Nephron (organoid): ENCODE results near the gene PCSK2.

Experiments
- H3K27ac Mint-ChIP-seq, 3 experiments: 2 replicates each; pipeline ENCODE4 v1.8.0; 2020; ENCODE audit warnings: mixed read lengths in 3 of 3, mild to moderate bottlenecking in 2 of 3, moderate library complexity in 1 of 3
- H3K27me3 Mint-ChIP-seq: 2 replicates; pipeline ENCODE4 v1.8.0; 2021; ENCODE audit warnings: low read depth, mild to moderate bottlenecking, moderate library complexity, mixed read lengths
- H3K36me3 Mint-ChIP-seq: 2 replicates; pipeline ENCODE4 v1.8.0; 2020; ENCODE audit warnings: low read depth, mixed read lengths
- H3K4me1 Mint-ChIP-seq: 2 replicates; pipeline ENCODE4 v1.8.0; 2020; ENCODE audit warnings: mixed read lengths
- H3K4me3 Mint-ChIP-seq, 3 experiments: 2 replicates each; pipeline ENCODE4 v1.8.0; 2020; ENCODE audit warnings: mild to moderate bottlenecking in 3 of 3, mixed read lengths in 3 of 3, moderate library complexity in 2 of 3
- H3K9me3 Mint-ChIP-seq: 2 replicates; pipeline ENCODE4 v1.8.0; 2020; ENCODE audit warnings: mixed read lengths
- CTCF ChIP-seq, 3 experiments: fragments of 200-600 bp; sonication (generic); IDR thresholded peaks; one replicate each; pipeline ENCODE4 v1.5.0; 2021; ENCODE audit warnings: antibody characterized with exemption in 3 of 3; ENCODE audit not compliant: unreplicated experiment in 3 of 3

PCSK2 gene

GRCh38 chr20:17314264-17314663, 87.4 kb downstream of the PCSK2 start:
- TF ChIP-seq CTCF (IDR thresholded peaks at IDR 0.05; ENCODE audit: unreplicated experiment in 3 of 3), result no peak
- no peaks in the 10 kb centered on the region for H3K9me3 Mint-ChIP-seq
- no peaks in the 10 kb centered on the region for H3K27me3 Mint-ChIP-seq
- no peaks in the 10 kb centered on the region for H3K36me3 Mint-ChIP-seq
- no peak overlapping the region for H3K4me3 Mint-ChIP-seq
- peaks cover 18% of the 10 kb centered on the region for H3K4me1 Mint-ChIP-seq
- H3K27ac Mint-ChIP-seq, result no peak overlapping the region

- no peak for TF ChIP-seq CTCF (IDR thresholded peaks at IDR 0.05; ENCODE audit: unreplicated experiment in 3 of 3)
- Mint-ChIP-seq H3K9me3 (no peaks in the 10 kb centered on the region), H3K36me3 (no peaks in the 10 kb centered on the region), H3K4me3 (no peak overlapping the region), H3K27me3 (peaks cover 7% of the 10 kb centered on the region), H3K27ac (peak overlapping the region in 1 of 3 experiments; percentile 30), H3K4me1 (peaks cover 18% of the 10 kb centered on the region)
These were observed 88.8 kb downstream of the PCSK2 start for GRCh38 chr20:17315407-17316231.

- Mint-ChIP-seq H3K4me3 (no peak overlapping the region), H3K36me3 (no peaks in the 10 kb centered on the region), H3K9me3 (no peaks in the 10 kb centered on the region), H3K27me3 (peaks cover 7% of the 10 kb centered on the region), H3K4me1 (peaks cover 18% of the 10 kb centered on the region), H3K27ac (peak overlapping the region in 1 of 3 experiments; percentile 30)
- TF ChIP-seq CTCF (IDR thresholded peaks at IDR 0.05; ENCODE audit: unreplicated experiment in 3 of 3), result no peak
These were observed 89.6 kb downstream of the PCSK2 start for GRCh38 chr20:17316316-17317038.

GRCh38 chr20:17317341-17317740, 90.5 kb downstream of the PCSK2 start:
- Mint-ChIP-seq H3K4me3 (no peak overlapping the region), H3K27me3 (peaks cover 7% of the 10 kb centered on the region), H3K4me1 (peaks cover 18% of the 10 kb centered on the region), H3K36me3 (no peaks in the 10 kb centered on the region), H3K9me3 (no peaks in the 10 kb centered on the region), H3K27ac (peak overlapping the region in 1 of 3 experiments; percentile 30)
- TF ChIP-seq CTCF (IDR thresholded peaks at IDR 0.05; ENCODE audit: unreplicated experiment in 3 of 3), result no peak

GRCh38 chr20:17320456-17320855, 93.6 kb downstream of the PCSK2 start:
- H3K9me3 Mint-ChIP-seq, result no peaks in the 10 kb centered on the region
- no peak overlapping the region for H3K4me3 Mint-ChIP-seq
- H3K4me1 Mint-ChIP-seq, result peaks cover 18% of the 10 kb centered on the region
- H3K36me3 Mint-ChIP-seq, result no peaks in the 10 kb centered on the region
- no peak overlapping the region for H3K27ac Mint-ChIP-seq
- peaks cover 7% of the 10 kb centered on the region for H3K27me3 Mint-ChIP-seq
- no peak for TF ChIP-seq CTCF (IDR thresholded peaks at IDR 0.05; ENCODE audit: unreplicated experiment in 3 of 3)
